Ascending aorta (tissue), 2 donors: Measurements from ENCODE around the gene JAK1. TPM values are rescaled to one million over a fixed set of nuclear protein-coding genes. Genes with fewer than 3 reads are reported as not detected.
"Not testable (repeated sequence)": the region's sequence is repeated elsewhere in the genome, so short reads cannot be mapped to it uniquely, and the experiment has no call there.

ENCODE experiments used
- DNase-seq, 2 donors: peaks; one replicate each; pipeline ENCODE4 v3.0.0-alpha.2; 2019; ENCODE audit warnings: low spot score in 2 of 2
- H3K27ac ChIP-seq, 2 donors: fragments of 200-600 bp; sonication (generic); one replicate each; pipeline ENCODE4 v1.5.1; 2016 to 2017; ENCODE audit warnings: mild to moderate bottlenecking in 1 of 2
- H3K27me3 ChIP-seq: fragments of 200-600 bp; sonication (generic); one replicate; pipeline ENCODE4 v1.5.1; 2017
- H3K36me3 ChIP-seq, 2 donors: fragments of 200-600 bp; sonication (generic); one replicate each; pipeline ENCODE4 v1.5.1; 2016
- H3K4me1 ChIP-seq, 2 donors: fragments of 200-600 bp; sonication (generic); one replicate each; pipeline ENCODE4 v1.5.1; 2016 to 2017; ENCODE audit warnings: mild to moderate bottlenecking in 1 of 2
- H3K4me3 ChIP-seq, 2 donors: fragments of 200-600 bp; sonication (generic); one replicate each; pipeline ENCODE4 v1.5.1; 2016 to 2017; ENCODE audit warnings: mild to moderate bottlenecking in 1 of 2
- H3K9me3 ChIP-seq, 2 donors: fragments of 200-600 bp; sonication (generic); one replicate each; pipeline ENCODE4 v1.5.1; 2016
- intact Hi-C: fragments of 100-400 bp; cut with DNase I; formaldehyde crosslinking; loops from one replicate; pipeline ENCODE4 v1.15.1; 2023
- total RNA-seq: library from RNA; depleted of rRNA; stranded (reverse); fragments of >200 nt; gene quantifications from one replicate; pipeline ENCODE4 v1.1.0, GENCODE V29; 2016
- TF ChIP-seq, protein P1 (sequence below), 3 experiments: fragments of 200-600 bp in 2 of 3; fragments of 450-650 bp in 1 of 3; sonication (generic) in 2 of 3; IDR thresholded peaks; one replicate each; pipeline ENCODE4 v1.5.1; 2016 to 2019; ENCODE audit warnings: antibody characterized with exemption in 3 of 3, mild to moderate bottlenecking in 1 of 3, moderate library complexity in 1 of 3

Gene JAK1
- total RNA-seq, 1 donor from 2014 or later = 53.5 TPM

DNA sequence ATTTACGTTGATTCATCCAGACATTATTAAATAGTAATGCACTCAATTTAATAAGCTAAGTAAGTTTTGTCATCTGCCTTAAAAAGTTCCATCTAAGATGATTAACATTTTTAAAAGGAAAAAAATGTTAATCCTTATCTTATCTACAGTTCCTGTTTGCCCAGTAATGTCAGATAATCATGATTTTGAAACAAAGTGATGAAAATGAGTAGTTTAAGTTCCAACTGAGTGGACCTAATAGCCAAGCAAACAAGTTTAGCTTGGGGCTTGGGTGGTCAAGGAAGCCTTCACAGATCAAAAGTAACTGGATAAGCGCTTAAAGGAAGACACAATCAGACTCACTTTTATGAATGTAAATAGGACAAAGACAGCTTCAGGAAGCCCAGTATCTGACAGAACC is 40.5 kb upstream of the JAK1 start:
- Histone ChIP-seq H3K4me3 (no peak overlapping the region), H3K9me3 (no peaks in the 10 kb centered on the region), H3K36me3 (no peaks in the 10 kb centered on the region), H3K27me3 (no peaks in the 10 kb centered on the region), H3K27ac (no peak overlapping the region), H3K4me1 (peaks cover 4 to 6% of the 10 kb centered on the region in 2 donors)
- DNase-seq = no peak
- TF ChIP-seq, protein P1, sequence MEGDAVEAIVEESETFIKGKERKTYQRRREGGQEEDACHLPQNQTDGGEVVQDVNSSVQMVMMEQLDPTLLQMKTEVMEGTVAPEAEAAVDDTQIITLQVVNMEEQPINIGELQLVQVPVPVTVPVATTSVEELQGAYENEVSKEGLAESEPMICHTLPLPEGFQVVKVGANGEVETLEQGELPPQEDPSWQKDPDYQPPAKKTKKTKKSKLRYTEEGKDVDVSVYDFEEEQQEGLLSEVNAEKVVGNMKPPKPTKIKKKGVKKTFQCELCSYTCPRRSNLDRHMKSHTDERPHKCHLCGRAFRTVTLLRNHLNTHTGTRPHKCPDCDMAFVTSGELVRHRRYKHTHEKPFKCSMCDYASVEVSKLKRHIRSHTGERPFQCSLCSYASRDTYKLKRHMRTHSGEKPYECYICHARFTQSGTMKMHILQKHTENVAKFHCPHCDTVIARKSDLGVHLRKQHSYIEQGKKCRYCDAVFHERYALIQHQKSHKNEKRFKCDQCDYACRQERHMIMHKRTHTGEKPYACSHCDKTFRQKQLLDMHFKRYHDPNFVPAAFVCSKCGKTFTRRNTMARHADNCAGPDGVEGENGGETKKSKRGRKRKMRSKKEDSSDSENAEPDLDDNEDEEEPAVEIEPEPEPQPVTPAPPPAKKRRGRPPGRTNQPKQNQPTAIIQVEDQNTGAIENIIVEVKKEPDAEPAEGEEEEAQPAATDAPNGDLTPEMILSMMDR (IDR thresholded peaks at IDR 0.05) = no peak
- intact Hi-C loops = no loop called here

DNA sequence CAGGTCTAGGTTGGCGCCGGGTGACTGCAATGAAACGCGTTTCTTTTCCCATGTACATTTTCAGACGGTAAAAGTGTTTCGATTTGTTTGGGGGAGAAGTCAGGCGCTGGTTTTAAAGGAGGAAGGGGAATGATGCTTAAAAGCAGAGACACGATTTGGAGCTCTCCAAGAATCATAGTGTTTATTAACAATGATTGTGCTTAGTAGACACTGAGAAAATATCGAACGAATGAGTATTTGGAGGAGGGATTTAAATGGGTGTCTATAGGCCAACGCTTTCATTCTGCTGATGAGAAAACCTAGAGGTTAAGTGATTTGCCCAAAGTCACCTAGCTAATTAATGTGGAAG is 36.9 kb upstream of the JAK1 start:
- DNase-seq = no peak
- Histone ChIP-seq H3K36me3 (no peaks in the 10 kb centered on the region), H3K4me1 (peaks cover 4 to 9% of the 10 kb centered on the region in 2 donors), H3K27ac (peak overlapping the region; percentile 98 to 99), H3K9me3 (no peaks in the 10 kb centered on the region), H3K27me3 (no peaks in the 10 kb centered on the region), H3K4me3 (peak overlapping the region; percentile 67 to 80)
- TF ChIP-seq, protein P1 (IDR thresholded peaks at IDR 0.05) = no peak
- intact Hi-C loops = loop anchor here (1.0 to 2.0 kb wide), 4 partner anchors 37 to 104 kb away; partner anchors contain the start of gene JAK1

DNA sequence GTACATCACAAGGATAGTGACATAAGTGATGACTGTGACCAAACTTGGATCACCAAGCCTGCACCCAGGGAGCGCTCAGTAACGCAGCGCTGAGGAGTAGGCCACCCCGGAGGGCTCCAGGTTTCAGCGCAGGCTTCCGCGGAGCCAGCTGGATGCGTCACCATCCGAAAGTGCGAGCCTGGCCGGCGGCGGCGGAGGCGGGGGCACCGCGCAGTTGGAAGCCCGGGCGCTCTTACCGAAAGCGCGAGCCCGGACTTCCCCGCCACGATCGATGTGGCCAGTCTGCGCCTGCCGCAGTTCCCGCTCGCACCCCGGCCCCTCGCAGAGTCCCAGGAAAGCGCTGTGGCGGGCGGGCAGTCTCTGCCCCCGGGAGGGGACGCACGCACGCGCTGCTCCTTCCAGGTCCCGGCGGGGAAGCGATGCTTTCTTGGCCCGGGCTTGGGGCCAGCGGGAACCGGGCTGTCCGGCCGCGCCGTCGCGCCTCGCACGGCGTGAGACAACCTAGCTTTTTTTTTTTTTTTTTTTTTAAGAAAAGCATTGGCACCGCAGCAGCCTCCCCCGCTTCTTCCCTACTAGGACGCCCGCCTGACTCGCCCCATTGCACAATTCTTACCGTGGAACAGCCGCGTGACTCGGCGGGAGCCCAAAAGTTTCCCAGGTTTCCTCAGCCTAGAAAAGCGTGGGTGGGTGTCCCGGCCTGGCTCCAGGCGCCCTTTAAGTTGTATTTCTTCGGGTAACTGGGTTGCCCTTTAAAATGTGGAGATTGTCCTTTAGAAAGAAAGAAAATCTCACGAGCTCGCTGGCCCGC is 36.4 kb upstream of the JAK1 start:
- intact Hi-C loops = loop anchor here (1.0 to 2.0 kb wide), 4 partner anchors 36 to 104 kb away; partner anchors contain the start of gene JAK1
- TF ChIP-seq, protein P1 (IDR thresholded peaks at IDR 0.05) = no peak
- Histone ChIP-seq H3K27ac (peak overlapping the region; percentile 98 to 99), H3K4me3 (peak overlapping the region; percentile 67 to 80), H3K27me3 (no peaks in the 10 kb centered on the region), H3K4me1 (peaks cover 4 to 9% of the 10 kb centered on the region in 2 donors), H3K36me3 (no peaks in the 10 kb centered on the region), H3K9me3 (no peaks in the 10 kb centered on the region)
- peak; percentile 62 to 96 for DNase-seq

DNA sequence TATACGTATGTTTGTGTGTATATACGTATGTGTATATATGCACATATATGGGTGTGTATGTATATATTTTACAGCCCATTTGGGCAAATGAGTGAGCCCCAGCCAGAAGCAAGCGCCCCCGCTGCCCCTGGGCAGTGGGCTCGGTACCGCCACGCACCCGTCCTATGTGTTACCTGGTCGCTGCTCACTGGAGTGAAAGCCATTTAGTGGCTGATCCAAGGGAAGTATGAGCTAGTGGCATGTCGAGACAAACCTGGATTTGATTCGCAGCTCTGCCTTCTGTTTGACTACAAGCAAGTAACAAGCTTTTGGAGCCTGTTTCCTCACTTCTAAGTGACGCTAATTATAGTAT is 35.8 kb upstream of the JAK1 start:
- Histone ChIP-seq H3K27me3 (no peaks in the 10 kb centered on the region), H3K4me1 (peaks cover 4 to 9% of the 10 kb centered on the region in 2 donors), H3K36me3 (no peaks in the 10 kb centered on the region), H3K4me3 (peak overlapping the region; percentile 67 to 80), H3K9me3 (no peaks in the 10 kb centered on the region), H3K27ac (peak overlapping the region; percentile 98 to 99)
- DNase-seq = no peak
- TF ChIP-seq, protein P1 (IDR thresholded peaks at IDR 0.05) = no peak
- intact Hi-C loops = loop anchor here (2.0 kb wide), 3 partner anchors 65 to 103 kb away; no protein-coding TSS in a partner anchor

DNA sequence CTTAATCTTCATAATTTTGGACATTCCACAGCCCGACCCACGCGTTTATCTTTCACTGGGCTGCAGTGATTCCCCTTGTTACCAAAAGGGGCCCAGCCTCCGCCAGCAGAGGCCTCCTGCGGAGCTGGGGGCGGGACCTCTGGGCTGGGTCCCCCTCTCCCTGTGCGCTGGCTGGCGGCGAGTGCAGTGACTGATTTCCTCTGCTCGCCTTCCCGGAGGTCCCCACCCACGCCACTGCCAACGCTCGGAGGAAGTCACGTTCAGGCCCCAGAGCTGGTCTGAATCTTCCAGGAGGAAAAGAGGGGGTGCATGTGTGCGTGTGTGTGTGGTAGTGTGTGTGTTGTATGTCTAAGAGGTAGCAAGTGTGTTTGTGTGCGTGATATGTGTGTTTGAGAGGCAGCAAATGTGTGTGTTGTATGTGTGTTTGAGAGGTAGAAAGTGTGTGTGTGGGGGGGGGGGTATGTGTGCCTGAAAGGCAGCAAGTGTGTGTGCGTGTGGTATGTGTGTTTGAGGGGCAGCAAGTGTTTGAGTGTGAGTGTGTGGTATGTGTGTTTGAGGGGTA is 35.0 kb upstream of the JAK1 start:
- Histone ChIP-seq H3K36me3 (no peaks in the 10 kb centered on the region), H3K4me3 (peak overlapping the region in 1 of 2 donors; percentile 17), H3K4me1 (peaks cover 4 to 9% of the 10 kb centered on the region in 2 donors), H3K27me3 (no peaks in the 10 kb centered on the region), H3K27ac (peak overlapping the region; percentile 98 to 99), H3K9me3 (no peaks in the 10 kb centered on the region)
- intact Hi-C loops = no loop called here
- peak; percentile 57 to 90 for DNase-seq
- TF ChIP-seq, protein P1 (IDR thresholded peaks at IDR 0.05) = no peak

DNA sequence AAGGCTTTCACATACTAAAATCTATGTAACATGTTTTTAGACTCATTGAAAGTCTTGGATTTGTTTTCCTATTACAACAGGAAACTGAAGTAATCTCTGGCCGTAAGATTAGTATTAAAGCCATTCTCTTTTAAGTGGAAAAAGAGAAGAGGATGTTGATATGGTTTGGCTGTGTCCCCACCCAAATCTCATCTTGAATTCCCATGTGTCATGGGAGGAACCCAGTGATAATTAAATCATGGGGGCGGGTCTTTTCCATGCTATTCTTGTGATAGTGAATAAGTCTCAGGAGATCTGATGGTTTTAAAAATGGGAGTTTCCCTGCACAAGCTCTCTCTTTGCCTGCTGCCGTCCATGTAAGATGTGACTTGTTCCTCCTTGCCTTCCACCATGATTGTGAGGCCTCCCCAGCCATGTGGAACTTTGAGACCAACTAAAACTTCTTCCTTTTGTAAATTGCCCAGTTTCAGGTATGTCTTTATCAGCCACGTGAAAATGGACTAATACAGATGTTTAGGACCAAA is 32.1 kb upstream of the JAK1 start:
- H3K4me3 ChIP-seq, intact Hi-C loops, H3K27me3 ChIP-seq, H3K4me1 ChIP-seq, H3K36me3 ChIP-seq, H3K9me3 ChIP-seq, DNase-seq: not testable (repeated sequence)
- peak overlapping the region in 1 of 2 donors; percentile 9 for H3K27ac ChIP-seq
